DOHH2 (cell line): ENCODE data around the gene PGK1.

ENCODE experiments used
- H3F3A ChIP-seq: fragments of 200-600 bp; sonication (generic), shearing (Covaris generic); 2 replicates; pipeline ENCODE4 v1.6.0; 2016; ENCODE audit warnings: antibody characterized with exemption, mild to moderate bottlenecking; ENCODE audit not compliant: control insufficient read depth, insufficient read depth
- H3K27ac ChIP-seq: fragments of 200-600 bp; sonication (generic); 2 replicates; pipeline ENCODE4 v1.5.1; 2014; ENCODE audit warnings: low read depth, mild to moderate bottlenecking, low read length, moderate library complexity
- H3K27me3 ChIP-seq: fragments of 200-600 bp; sonication (generic); 2 replicates; pipeline ENCODE4 v1.6.1; 2014; ENCODE audit warnings: mild to moderate bottlenecking, low read length, mixed read lengths; ENCODE audit not compliant: control insufficient read depth
- H3K36me3 ChIP-seq: fragments of 200-600 bp; sonication (generic); 2 replicates; pipeline ENCODE4 v1.6.1; 2014; ENCODE audit warnings: mild to moderate bottlenecking, low read length, moderate library complexity, mixed read lengths; ENCODE audit not compliant: control insufficient read depth
- H3K4me1 ChIP-seq: fragments of 200-600 bp; sonication (generic); 2 replicates; pipeline ENCODE4 v1.6.1; 2014; ENCODE audit warnings: mild to moderate bottlenecking, low read length, mixed read lengths; ENCODE audit not compliant: control insufficient read depth
- H3K4me2 ChIP-seq: fragments of 200-600 bp; sonication (generic); 2 replicates; pipeline ENCODE4 v1.6.0; 2014; ENCODE audit warnings: mild to moderate bottlenecking, low read length, moderate library complexity
- H3K4me3 ChIP-seq: fragments of 200-600 bp; sonication (generic); 2 replicates; pipeline ENCODE4 v1.5.1; 2014; ENCODE audit warnings: mild to moderate bottlenecking, low read length, mixed read lengths
- H3K79me2 ChIP-seq: fragments of 200-600 bp; sonication (generic); 2 replicates; pipeline ENCODE4 v1.6.1; 2014; ENCODE audit warnings: mild to moderate bottlenecking, low read length, mixed read lengths; ENCODE audit not compliant: control insufficient read depth
- H3K9me2 ChIP-seq: fragments of 200-600 bp; sonication (generic); replicated peaks from 2 replicates; pipeline ENCODE4 v1.6.1; 2014; ENCODE audit warnings: mild to moderate bottlenecking, low read length, mixed read lengths; ENCODE audit not compliant: control insufficient read depth
- H3K9me3 ChIP-seq: fragments of 200-600 bp; sonication (generic); 2 replicates; pipeline ENCODE4 v1.6.1; 2014; ENCODE audit warnings: antibody characterized with exemption, low read length, mixed read lengths; ENCODE audit not compliant: control insufficient read depth, insufficient read depth
- H4K20me1 ChIP-seq: fragments of 200-600 bp; sonication (generic); 2 replicates; pipeline ENCODE4 v1.6.0; 2014; ENCODE audit warnings: low read depth, mild to moderate bottlenecking, antibody characterized with exemption, low read length, moderate library complexity; ENCODE audit not compliant: control insufficient read depth, insufficient read depth
- CTCF ChIP-seq: fragments of 200-600 bp; sonication (generic); IDR thresholded peaks from one replicate; pipeline ENCODE4 v1.5.1; 2014; ENCODE audit warnings: antibody characterized with exemption, mild to moderate bottlenecking, low read depth, low read length; ENCODE audit not compliant: poor library complexity, severe bottlenecking
- EZH2phosphoT487 ChIP-seq: fragments of 200-600 bp; sonication (generic); IDR thresholded peaks from 2 replicates; pipeline ENCODE4 v1.6.1; 2017; ENCODE audit warnings: borderline replicate concordance, mild to moderate bottlenecking, antibody characterized with exemption, low read length, moderate library complexity, mixed read lengths

The PGK1 gene

GRCh38 chrX:78116365-78116764, 12.3 kb downstream of the PGK1 start:
- TF ChIP-seq EZH2phosphoT487 (no peak), CTCF (no peak)
- H3K9me2 ChIP-seq: no peaks in the 10 kb centered on the region
- peaks cover 81% of the 10 kb centered on the region for H3K79me2 ChIP-seq
- H3K27me3 ChIP-seq: no peaks in the 10 kb centered on the region
- H3K4me1 ChIP-seq: no peaks in the 10 kb centered on the region
- no peak overlapping the region for H3K4me3 ChIP-seq
- H3K36me3 ChIP-seq: peaks cover 95% of the 10 kb centered on the region
- no peak overlapping the region for H3K27ac ChIP-seq
- H3F3A ChIP-seq: no peaks in the 10 kb centered on the region
- H3K9me3 ChIP-seq: no peaks in the 10 kb centered on the region
- no peak overlapping the region for H3K4me2 ChIP-seq
- peaks cover 4% of the 10 kb centered on the region; the same call in 1 of the 2 replicates for H4K20me1 ChIP-seq

- Histone ChIP-seq H3K79me2 (peaks cover 82% of the 10 kb centered on the region), H3K27me3 (no peaks in the 10 kb centered on the region), H4K20me1 (peaks cover 4% of the 10 kb centered on the region; the same call in 1 of the 2 replicates), H3K4me3 (no peak overlapping the region), H3K4me1 (no peaks in the 10 kb centered on the region), H3K27ac (no peak overlapping the region), H3K36me3 (peaks cover 95% of the 10 kb centered on the region), H3F3A (no peaks in the 10 kb centered on the region), H3K9me3 (no peaks in the 10 kb centered on the region), H3K9me2 (no peaks in the 10 kb centered on the region), H3K4me2 (no peak overlapping the region)
- TF ChIP-seq EZH2phosphoT487 (no peak), CTCF (no peak)
Measured at GRCh38 chrX:78116766-78117165, 12.7 kb downstream of the PGK1 start.

- no peak overlapping the region for H3K4me2 ChIP-seq
- H3K79me2 ChIP-seq: peaks cover 66% of the 10 kb centered on the region
- no peaks in the 10 kb centered on the region for H3K4me1 ChIP-seq
- no peaks in the 10 kb centered on the region for H3K9me3 ChIP-seq
- no peaks in the 10 kb centered on the region for H3F3A ChIP-seq
- TF ChIP-seq CTCF: no peak
- peaks cover 94% of the 10 kb centered on the region for H3K36me3 ChIP-seq
- no peaks in the 10 kb centered on the region for H3K9me2 ChIP-seq
- no peak overlapping the region for H3K27ac ChIP-seq
- H4K20me1 ChIP-seq: no peaks in the 10 kb centered on the region
- no peaks in the 10 kb centered on the region for H3K27me3 ChIP-seq
- no peak overlapping the region for H3K4me3 ChIP-seq
Measured at GRCh38 chrX:78118628-78119027, 14.6 kb downstream of the PGK1 start.
